Measurements from ENCODE around the gene CCR7.
"Not testable (repeated sequence)": the region's sequence is repeated elsewhere in the genome, so short reads cannot be mapped to it uniquely, and the experiment has no call there.

Gene CCR7

DNA sequence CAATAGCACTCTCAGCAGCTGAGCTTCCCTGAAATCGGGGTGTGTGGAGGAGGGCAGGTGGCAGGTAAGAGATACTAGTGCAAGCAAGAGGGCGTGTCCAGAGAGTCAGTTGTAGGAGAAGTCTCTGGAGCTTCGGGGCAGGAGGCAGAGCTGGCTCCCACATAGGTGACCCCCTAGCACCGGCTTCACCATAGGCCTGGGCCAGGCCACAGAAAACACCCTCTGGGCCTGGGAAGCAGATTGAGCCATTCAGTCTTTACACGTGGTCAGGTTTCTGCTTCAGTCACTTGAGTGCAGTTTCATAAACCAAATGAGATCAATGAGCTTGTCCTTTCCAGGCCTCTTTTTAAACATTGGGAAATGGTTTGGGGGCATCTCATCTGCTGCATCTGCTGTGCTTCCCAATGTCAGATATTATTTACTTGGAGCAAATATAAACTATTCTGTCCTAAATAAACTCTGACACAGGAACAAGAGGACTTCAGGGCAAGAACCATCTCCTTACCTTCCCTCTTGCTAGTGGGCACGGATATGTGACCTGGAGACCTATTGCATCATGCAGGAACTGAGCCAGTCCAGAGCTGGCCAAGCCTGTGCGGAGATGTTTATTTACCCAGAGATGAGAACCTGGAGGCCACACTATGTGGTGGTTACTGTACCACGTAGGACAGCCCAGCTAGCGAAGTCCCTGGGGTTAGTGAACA lies 16.1 kb downstream of the CCR7 start:
- in situ Hi-C loops (cut with MboI; ENCODE audit: low sequenced_read_pairs, unreplicated experiment) = no loop called here
- TF ChIP-seq, protein P1, sequence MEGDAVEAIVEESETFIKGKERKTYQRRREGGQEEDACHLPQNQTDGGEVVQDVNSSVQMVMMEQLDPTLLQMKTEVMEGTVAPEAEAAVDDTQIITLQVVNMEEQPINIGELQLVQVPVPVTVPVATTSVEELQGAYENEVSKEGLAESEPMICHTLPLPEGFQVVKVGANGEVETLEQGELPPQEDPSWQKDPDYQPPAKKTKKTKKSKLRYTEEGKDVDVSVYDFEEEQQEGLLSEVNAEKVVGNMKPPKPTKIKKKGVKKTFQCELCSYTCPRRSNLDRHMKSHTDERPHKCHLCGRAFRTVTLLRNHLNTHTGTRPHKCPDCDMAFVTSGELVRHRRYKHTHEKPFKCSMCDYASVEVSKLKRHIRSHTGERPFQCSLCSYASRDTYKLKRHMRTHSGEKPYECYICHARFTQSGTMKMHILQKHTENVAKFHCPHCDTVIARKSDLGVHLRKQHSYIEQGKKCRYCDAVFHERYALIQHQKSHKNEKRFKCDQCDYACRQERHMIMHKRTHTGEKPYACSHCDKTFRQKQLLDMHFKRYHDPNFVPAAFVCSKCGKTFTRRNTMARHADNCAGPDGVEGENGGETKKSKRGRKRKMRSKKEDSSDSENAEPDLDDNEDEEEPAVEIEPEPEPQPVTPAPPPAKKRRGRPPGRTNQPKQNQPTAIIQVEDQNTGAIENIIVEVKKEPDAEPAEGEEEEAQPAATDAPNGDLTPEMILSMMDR (IDR thresholded peaks at IDR 0.05; ENCODE audit: borderline replicate concordance, control extremely low read depth, extremely low read depth, insufficient read depth, missing control alignments) = no peak
- no peak for DNase-seq (ENCODE audit: low spot score)

DNA sequence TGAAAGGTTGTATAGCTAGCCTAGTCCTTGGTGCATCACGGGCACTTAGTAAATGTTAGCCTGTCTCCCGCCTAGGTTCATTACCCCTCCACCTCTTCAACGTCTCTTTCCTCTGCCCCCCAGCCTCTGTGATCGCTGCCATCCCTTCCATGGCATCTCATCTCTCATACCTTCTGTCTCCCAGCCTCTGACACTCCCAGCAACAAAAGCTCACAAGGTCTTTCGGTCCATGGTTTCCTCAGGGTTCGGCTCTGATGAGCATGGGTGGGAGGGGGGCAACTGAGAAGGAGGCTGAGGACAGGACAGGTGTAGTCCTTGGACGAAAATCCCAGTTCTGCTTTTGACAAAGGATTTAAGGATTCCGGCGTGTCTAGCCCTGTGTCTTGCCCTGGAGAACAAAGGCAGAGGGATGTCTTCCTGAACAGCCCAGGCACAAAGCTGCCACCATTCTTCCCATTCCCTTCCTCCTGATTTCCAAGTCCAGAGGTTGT lies 16.7 kb downstream of the CCR7 start:
- no peak for DNase-seq (ENCODE audit: low spot score)
- in situ Hi-C loops (cut with MboI; ENCODE audit: low sequenced_read_pairs, unreplicated experiment) = no loop called here
- TF ChIP-seq, protein P1 (IDR thresholded peaks at IDR 0.05; ENCODE audit: borderline replicate concordance, control extremely low read depth, extremely low read depth, insufficient read depth, missing control alignments) = no peak

DNA sequence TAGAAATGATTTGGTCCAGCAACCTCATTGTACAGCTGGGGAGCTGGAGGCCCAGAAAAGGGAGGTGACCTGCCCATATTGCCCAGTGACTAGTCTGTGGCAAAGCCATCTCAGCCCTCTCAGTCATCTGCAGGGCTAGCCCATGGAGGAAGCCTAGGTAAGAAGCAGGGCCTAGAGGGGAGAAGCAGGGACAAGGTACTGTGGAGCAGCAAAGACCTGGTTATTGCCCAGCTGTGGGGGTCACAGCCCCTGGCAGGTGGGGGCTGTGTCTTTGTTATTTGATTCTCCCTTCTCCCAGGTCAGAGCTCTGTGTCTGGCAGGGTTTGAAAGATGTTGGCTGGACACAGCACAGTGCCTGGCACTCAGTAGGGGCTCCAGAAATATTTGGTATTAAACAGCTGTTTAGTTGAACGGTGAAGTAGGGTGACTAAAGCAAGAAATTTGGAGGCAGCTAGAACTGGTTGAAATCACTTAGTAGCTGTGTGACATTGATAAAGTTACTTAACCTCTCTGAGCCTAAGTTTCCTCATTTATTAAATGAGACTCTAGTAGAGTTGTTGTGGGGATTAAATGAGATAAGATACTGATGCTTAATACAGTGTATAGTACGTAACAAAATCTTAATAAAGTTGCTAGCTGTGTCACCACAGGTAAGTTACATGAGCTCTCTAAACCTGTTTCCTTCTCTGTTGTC lies 17.3 kb downstream of the CCR7 start:
- TF ChIP-seq, protein P1 (IDR thresholded peaks at IDR 0.05; ENCODE audit: borderline replicate concordance, control extremely low read depth, extremely low read depth, insufficient read depth, missing control alignments) = no peak
- in situ Hi-C loops (cut with MboI; ENCODE audit: low sequenced_read_pairs, unreplicated experiment) = no loop called here
- no peak for DNase-seq (ENCODE audit: low spot score)

DNA sequence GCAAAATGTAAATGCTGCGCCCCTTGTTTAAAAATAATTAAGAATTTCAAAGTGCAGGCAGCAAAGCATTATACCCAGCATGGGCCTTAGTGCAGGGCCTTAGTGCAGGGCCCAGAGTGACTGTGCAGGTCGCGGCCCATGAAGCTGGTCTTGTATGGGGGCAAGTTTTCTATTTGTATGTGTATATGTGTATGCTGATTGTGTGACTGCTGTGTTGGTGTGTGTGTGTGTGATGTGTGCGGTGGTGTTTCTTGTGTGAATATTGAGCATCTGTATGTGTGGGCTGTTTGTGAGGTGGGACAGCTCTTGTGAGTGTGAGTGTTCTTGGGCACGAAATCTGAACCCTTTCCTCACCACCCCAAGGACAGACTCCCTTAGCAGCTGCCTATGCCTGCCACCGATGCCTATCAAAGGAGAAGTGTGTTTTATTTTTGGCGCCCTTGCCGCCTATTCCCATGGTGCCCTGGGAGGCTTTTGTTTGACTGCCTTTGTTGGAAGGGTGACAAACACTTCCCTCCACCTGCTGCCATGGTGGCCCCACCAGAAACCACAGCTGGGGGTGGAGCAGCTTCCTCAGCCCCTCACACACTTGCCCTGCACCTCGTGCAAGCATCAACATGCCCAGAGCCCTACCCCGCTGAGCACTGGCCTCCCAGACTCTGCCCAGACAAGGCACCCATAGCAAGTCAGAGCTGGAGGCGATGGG lies 18.0 kb downstream of the CCR7 start:
- in situ Hi-C loops (cut with MboI; ENCODE audit: low sequenced_read_pairs, unreplicated experiment) = no loop called here
- no peak for DNase-seq (ENCODE audit: low spot score)
- TF ChIP-seq, protein P1 (IDR thresholded peaks at IDR 0.05; ENCODE audit: borderline replicate concordance, control extremely low read depth, extremely low read depth, insufficient read depth, missing control alignments) = no peak

GRCh38 chr17:40546497-40546896 lies 18.8 kb downstream of the CCR7 start:
- in situ Hi-C loops (cut with MboI; ENCODE audit: low sequenced_read_pairs, unreplicated experiment); DNase-seq (ENCODE audit: low spot score): not testable (repeated sequence)

- no peak for DNase-seq (ENCODE audit: low spot score)
- in situ Hi-C loops (cut with MboI; ENCODE audit: low sequenced_read_pairs, unreplicated experiment) = no loop called here
- TF ChIP-seq, protein P1 (IDR thresholded peaks at IDR 0.05; ENCODE audit: borderline replicate concordance, control extremely low read depth, extremely low read depth, insufficient read depth, missing control alignments) = no peak
Observed at GRCh38 chr17:40545660-40546059, 19.6 kb downstream of the CCR7 start.

Data from GM13976 (cell line).